Right hindlimb (tissue), 1 donor: ENCODE data around the gene GOLPH3L.
"Not testable (repeated sequence)": the region's sequence is repeated elsewhere in the genome, so short reads cannot be mapped to it uniquely, and the experiment has no call there.

ENCODE experiments used
- DNase-seq: peaks from one replicate; pipeline ENCODE4 v3.0.0-alpha.2; 2018

Gene GOLPH3L

GRCh38 chr1:150657064-150657463 lies 39.9 kb downstream of the GOLPH3L start:
- not testable (repeated sequence) for DNase-seq

DNA sequence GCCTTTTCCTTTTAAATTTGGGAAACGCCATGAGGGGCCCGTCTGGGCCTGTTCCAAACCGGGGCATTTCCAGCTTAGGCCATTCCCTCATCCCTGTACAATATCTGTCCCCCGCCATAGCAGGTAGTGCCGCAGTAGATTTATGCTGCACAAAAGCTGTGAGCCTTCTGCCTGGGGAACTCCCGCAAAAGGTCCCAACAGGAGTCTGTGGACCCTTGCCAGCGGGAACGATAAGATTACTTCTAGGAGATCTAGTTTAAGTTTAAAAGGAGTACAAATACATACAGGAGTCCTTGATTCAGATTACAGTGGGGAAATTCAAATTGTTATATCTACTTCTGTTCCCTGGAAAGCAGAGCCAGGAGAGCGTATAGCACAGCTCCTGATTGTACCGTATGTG lies 42.3 kb downstream of the GOLPH3L start:
- not testable (repeated sequence) for DNase-seq

GRCh38 chr1:150650193-150650592 lies 46.8 kb downstream of the GOLPH3L start:
- DNase-seq: no peak

GRCh38 chr1:150649441-150650075 lies 47.4 kb downstream of the GOLPH3L start:
- DNase-seq: no peak

GRCh38 chr1:150642296-150642695 lies 54.7 kb downstream of the GOLPH3L start:
- DNase-seq: no peak

DNA sequence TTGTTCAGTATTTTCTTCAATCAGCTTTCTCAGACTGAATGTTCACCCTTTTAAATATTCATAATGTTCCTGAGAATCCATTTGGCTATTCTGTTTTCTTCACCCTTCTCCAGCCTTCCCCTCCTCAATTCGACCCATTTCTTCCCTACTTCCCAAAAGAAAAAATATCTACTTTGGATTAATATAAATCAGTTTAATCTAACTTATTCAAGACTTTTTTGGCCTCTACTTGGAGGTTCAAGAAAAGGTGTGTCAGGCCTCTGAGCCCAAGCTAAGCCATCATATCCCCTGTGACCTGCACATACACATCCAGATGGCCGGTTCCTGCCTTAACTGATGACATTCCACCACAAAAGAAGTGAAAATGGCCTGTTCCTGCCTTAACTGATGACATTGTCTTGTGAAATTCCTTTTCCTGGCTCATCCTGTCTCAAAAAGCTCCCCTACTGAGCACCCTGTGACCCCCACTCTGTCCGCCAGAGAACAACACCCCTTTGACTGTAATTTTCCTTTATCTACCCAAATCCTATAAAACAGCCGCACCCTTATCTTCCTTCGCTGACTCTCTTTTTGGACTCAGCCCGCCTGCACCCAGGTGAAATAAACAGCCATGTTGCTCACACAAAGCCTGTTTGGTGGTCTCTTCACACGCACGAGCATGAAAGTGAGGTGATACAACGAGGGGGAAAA lies 55.7 kb downstream of the GOLPH3L start:
- DNase-seq: not testable (repeated sequence)

DNA sequence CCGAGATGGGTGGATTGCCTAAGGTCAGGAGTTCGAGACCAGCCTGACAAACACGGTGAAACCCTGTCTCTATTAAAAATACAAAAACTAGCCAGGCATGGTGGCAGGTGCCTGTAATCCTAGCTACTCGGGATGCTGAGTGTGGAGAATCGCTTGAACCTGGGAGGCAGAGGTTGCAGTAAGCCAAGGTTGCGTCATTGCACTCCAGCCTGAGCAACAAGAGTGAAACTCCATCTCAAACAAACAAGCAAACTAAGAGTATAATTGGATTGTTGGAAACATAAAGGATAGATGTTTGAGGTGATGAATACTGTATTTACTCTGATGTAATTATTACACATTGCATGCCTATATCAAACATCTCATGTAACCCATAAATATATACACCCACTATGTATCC lies 58.5 kb downstream of the GOLPH3L start:
- DNase-seq: not testable (repeated sequence)

GRCh38 chr1:150634839-150635622 lies 61.9 kb downstream of the GOLPH3L start:
- DNase-seq: not testable (repeated sequence)

DNA sequence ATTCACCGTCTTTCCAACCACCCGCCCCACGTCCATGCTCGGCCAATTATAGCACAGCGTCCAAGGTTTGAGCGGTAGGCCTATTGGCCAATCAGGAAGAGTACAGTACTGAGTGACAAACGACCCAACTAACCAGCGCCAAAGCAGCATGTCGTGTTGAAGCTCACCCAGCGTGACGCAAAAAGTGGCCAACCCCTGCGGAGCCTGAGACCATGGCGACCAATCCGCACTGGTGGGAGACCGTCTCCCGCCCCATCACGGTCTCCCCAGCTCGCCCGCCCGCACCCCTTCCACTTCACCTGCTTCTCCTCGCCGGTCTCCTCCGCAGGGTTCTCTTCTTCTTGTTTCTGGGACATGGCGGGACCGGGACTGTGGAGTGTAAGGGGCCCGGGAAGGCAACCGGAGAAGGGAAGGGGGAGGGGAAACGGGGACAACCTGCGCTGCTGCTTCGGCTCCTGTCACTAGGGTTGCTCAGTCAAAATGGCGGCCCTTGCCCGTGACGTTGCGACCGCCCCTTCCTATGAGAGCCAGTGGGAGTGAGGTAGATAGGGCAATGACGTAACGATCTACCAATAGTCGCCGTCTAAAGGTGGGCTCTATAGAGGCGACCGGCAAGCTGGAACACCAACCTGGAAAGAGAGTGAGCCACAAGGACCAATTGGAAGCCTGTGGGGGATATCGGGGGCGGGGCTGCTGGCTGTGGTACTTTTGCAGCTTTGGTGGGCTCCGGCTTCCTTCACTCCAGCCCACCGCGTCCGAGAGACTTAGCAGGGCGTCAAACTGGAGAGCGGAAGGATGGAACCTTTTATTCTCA lies 67.6 kb downstream of the GOLPH3L start, which contains the start of gene ENSA:
Gene ENSA, minus strand, starts transcription at position 498 of the 814 bp plus-strand sequence. Its CDS starts 142 bp downstream, at position 356.
- DNase-seq: peak; percentile 99

- DNase-seq: no peak
Observed at GRCh38 chr1:150628766-150629114, 68.2 kb downstream of the GOLPH3L start.

- no peak for DNase-seq
Observed at GRCh38 chr1:150627826-150628410, 69.0 kb downstream of the GOLPH3L start.

GRCh38 chr1:150626150-150626549 lies 70.8 kb downstream of the GOLPH3L start:
- DNase-seq: no peak

- not testable (repeated sequence) for DNase-seq
Observed at GRCh38 chr1:150624546-150624945, 72.4 kb downstream of the GOLPH3L start.

DNA sequence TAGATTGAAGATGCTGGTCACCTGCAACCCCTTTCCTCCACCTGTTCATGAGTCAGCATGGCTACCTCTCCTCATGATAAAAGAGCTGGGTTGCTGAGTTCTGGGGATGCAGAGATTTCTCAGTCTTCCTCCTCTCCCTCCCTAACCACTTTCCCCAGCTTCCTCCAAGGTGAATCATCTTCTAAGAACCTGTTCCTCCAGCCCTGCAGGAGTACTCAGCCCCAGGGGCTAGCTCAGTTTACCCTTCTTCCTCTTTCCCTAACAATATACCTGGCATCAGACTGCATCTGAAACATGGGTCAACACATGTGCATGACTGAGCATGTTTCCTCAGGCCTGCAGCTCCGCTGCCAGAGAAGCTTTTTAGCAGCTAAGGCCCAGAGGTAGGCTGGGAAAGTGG lies 72.8 kb downstream of the GOLPH3L start:
- not testable (repeated sequence) for DNase-seq

DNA sequence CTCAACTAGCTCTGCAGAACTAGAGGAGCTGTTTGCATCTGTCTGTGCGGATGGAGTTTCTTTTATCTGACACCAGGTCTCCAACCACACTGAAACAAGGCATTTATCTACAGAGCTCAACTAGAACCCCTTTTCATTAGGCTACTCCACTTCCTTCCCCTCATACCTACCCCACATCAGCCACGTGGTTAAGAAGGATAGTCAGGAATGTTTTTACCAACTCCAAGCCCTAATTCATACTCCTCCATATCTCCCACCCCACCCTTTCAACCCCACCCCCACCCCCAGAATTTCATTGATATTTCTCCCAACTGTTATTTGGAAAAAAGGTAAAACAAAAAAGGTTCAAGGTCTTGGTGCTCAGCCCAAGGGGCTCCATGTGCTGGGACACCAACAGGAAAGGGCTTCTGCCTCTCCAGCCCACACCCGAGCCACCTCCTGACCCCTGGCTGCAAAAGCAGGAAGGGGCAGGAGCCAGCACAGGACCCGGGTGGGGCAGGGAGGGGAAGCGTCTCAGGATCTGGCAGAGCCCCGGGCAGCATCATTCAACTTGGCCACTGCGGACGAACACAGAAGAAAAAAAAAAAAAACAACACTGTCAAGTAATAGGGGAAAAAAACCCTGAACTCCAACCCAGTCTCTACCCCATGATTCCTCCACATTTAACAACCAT lies 74.5 kb downstream of the GOLPH3L start:
- DNase-seq: no peak

DNA sequence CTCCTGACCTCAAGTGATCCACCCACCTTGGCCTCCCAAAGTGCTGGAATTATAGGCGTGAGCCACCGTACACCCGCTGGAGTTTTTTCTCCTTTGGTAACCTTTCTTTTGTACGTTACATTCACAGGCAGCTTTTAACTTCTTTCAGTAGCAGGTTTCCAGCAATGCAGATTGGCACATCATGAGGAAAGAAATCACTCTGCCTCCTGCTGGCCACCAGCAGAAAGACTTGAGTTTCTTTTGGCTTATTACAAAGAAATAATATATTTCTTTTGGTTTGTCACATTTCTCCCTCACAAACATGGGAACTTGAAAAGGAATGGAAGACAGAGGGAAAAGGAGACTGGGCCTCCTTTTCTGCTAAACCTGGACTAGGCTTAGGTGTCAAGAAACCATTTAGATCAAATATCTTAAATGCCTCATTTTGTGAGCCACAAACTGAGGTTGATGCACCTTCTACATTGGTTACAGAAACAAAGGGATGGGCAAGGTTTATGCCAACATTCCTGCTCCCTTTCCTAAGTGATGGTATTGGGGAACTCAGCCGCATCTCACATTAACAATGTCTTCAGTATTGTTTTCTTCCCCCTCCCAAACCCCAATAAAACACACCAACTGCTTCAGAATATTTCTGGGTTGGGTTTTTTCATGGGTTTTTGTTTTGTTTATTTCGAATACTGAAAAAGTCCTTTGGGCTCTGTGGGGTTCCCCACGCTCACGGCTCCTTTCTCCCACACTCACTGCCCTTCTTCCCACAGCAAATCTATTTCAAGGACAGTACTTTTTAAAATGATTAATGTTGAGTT lies 75.3 kb downstream of the GOLPH3L start:
- peak; percentile 41 for DNase-seq

DNA sequence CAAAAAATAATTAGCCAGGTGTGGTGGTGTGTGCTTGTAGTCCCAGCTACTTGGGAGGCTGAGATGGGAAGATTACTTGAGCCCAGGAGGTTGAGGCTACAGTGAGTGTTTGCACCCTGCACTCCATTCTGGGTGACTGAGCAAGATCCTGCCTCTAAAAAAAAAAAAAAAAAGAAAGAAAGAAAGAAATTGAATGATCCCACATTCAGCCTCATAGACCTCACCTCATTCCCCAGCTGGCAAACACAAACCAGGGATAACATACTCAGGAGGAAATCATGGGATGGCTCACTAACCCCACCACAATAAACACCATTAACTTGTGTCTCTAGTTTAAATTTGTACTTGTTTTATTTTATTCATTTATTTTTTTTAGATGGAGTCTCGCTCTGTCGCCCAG lies 76.0 kb downstream of the GOLPH3L start:
- no peak for DNase-seq

GRCh38 chr1:150619576-150620509 lies 77.1 kb downstream of the GOLPH3L start:
- DNase-seq: no peak

- no peak for DNase-seq
Observed at GRCh38 chr1:150615346-150616201, 81.4 kb downstream of the GOLPH3L start.
